Right ventricle myocardium inferior (tissue), 1 donor: ENCODE results near the gene SIAH2. TPM values are rescaled to one million over a fixed set of nuclear protein-coding genes. Genes with fewer than 3 reads are reported as not detected.

ENCODE experiments used
- ATAC-seq: fragments of 200-7000 bp; cut with Tn5 transposase; one replicate; pipeline ENCODE4 v1.9.1; 2020; ENCODE audit warnings: mild to moderate bottlenecking, moderate library complexity
- DNase-seq: peaks from one replicate; pipeline ENCODE4 v3.0.0; 2021; ENCODE audit errors: missing footprints
- intact Hi-C: fragments of 100-400 bp; cut with DNase I; formaldehyde crosslinking; loops from one replicate; pipeline ENCODE4 v1.11.0; 2022
- total RNA-seq: library from RNA; stranded (reverse); fragmentation: NEBNext Ultra II Directional; extraction: Animal tissue kit (Norgen Biotek cat#: 25700); gene quantifications from one replicate; pipeline ENCODE4 v1.2.1, GENCODE V29; 2021
- donor health status: DM: no; HTN: yes; CAD: no; lungs with severe emphysema.

SIAH2 gene
- total RNA-seq, 1 donor from 2014 or later = 20.6 TPM

- intact Hi-C loops = no loop called here
- DNase-seq (no peak), ATAC-seq (no peak)
Observed at GRCh38 chr3:150739877-150740645, 22.9 kb downstream of the SIAH2 start.

GRCh38 chr3:150739200-150739863 lies 23.6 kb downstream of the SIAH2 start:
- ATAC-seq (no peak), DNase-seq (no peak)
- intact Hi-C loops = no loop called here

DNA sequence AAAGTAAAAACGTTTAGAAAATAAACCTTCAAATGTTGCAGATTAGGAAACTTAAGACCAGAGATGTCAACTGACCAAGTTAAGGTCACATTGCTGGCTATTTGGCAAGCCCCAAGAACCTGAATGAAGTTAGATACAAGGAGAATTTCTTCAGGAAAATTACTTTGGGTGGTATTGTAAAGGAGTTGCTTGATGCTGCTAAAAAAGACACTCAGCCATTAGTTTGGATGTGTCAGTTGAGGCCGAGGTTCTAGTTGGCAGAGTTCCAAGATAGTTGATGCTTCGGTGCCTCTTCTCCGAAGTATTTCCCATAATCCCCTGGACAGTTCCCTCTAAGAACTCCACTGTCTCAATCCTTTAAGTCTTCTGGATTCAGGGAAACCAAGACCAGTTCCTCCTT lies 24.3 kb downstream of the SIAH2 start:
- DNase-seq (no peak), ATAC-seq (no peak)
- intact Hi-C loops = no loop called here

- intact Hi-C loops = no loop called here
- ATAC-seq = no peak
- DNase-seq = no peak
Observed at GRCh38 chr3:150737874-150738679, 24.9 kb downstream of the SIAH2 start.

- intact Hi-C loops = no loop called here
- ATAC-seq = no peak
- no peak for DNase-seq
Observed at GRCh38 chr3:150736903-150737832, 25.8 kb downstream of the SIAH2 start.

DNA sequence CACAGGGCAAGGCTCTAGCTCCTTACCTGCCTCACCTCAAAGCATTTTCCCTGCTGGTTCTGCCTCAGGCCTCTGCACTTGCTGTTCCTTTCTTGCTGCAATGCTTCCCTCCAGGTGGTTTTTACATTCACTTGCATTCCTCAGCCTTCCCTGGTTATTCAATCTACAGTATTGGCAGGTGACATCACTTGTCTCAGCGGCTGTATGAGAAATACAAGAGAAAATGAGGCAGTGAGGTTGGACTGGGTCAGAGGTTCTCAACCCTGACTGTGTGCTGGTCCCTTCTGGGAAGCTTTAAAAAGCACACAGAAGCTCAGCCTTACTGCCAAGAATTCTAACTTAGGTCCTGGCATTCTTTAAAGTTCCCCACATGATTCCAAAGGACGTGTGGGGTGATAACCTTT lies 26.7 kb downstream of the SIAH2 start:
- no peak for DNase-seq
- intact Hi-C loops = no loop called here
- ATAC-seq = peak; percentile 58

GRCh38 chr3:150734795-150735119 lies 28.2 kb downstream of the SIAH2 start:
- DNase-seq (no peak), ATAC-seq (no peak)
- intact Hi-C loops = no loop called here

DNA sequence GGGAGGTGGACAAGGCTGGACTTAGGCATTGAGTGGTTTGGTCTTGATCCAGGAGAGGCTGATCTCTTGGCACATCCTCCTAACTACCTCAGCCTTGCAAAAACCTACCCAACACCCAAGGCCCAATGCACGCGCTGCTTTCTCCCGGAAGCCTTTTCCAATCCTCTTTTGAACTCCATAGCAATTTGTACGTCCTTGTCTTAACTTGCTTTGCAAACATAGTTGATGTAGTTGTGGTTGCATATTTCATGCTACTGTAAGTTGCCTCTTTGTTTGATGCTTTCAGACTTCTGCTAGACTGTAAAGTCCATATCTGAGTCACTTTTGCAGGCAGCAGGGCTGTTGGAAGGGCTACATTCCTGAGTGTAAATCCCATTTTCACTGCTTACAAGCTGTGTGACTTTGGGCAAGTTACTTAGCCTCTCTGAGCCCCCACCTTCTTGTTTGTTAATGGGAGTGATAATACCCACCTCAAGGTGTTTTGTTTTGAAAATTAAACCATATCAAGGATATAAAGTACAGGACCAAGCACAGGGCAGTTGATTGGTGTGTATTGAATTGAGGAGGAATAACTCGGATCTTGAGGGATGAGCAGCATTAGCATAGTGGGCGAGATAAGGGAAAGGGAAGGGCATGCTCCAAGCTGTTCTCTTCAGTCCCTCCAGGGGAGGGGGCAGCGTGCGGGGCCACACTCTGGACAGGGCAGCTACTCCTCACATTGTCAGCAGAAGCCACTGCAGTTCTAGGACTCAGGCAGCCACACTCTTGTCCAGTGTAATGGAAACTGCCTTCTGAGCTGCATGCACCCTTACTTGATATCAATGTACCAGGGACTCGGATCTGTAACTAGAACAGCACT lies 28.8 kb downstream of the SIAH2 start:
- peak; percentile 17 for ATAC-seq
- no peak for DNase-seq
- intact Hi-C loops = no loop called here

DNA sequence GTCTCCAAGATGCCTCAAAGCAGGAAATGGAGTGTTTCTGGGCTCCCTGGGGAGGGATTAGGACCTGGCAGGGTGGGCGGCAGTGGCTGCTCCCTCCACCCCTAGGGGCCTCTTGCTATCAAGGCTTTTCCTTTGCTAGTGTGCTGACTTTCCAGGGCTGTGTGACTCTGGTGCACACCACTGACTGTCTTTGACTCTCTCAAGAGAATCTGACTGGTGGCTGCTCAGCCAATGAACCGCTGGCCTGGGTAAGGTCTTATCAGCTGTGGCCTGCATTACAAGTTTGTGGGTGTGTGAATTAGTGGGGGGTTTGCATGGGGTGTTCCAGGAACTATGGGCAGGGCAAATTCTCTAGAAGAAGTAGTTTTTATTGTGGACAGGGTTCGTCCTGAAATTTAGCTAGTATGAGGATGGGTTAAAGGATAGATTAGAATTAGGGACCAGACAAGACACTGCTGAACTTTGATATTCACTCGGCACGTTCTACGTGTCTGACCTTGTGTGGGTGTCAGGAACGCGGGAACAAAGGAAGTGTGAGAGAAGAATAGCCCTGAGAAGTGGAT lies 29.5 kb downstream of the SIAH2 start:
- ATAC-seq (peak; percentile 30), DNase-seq (no peak)
- intact Hi-C loops = no loop called here

DNA sequence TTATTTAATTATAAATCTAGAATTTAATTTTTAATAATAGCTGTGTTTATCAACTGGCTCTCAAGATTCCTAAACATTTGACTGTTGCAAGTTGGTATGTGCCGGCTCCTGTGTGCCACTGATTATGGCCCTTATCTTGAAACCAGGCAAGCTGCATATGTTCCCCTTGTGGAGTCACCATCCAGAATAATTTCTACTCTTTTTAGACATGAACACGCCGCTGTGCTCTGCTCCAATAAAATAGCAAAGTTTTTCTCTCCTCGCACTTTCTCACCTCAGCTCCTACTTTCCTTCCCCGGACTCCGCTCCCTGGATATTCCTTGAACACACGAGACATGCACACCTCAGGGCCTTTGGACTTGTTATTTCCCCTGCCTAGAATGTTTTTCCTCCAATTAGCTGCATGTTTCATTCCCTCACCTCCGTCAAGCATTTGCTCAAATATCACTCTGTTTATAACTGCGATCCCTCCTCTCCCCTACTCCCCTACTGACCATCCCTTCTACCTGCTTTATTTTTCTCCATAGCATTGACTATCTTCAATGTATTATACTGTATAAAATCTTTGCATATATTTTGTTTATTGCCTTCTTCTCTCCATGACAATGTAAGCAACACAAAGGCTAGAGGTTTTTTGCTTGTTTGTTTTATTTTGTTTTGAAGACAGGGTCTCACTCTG lies 33.1 kb downstream of the SIAH2 start:
- DNase-seq (no peak), ATAC-seq (no peak)
- intact Hi-C loops = loop anchor here (5.0 kb wide), 1 partner anchor 122 kb away; no protein-coding TSS in a partner anchor

DNA sequence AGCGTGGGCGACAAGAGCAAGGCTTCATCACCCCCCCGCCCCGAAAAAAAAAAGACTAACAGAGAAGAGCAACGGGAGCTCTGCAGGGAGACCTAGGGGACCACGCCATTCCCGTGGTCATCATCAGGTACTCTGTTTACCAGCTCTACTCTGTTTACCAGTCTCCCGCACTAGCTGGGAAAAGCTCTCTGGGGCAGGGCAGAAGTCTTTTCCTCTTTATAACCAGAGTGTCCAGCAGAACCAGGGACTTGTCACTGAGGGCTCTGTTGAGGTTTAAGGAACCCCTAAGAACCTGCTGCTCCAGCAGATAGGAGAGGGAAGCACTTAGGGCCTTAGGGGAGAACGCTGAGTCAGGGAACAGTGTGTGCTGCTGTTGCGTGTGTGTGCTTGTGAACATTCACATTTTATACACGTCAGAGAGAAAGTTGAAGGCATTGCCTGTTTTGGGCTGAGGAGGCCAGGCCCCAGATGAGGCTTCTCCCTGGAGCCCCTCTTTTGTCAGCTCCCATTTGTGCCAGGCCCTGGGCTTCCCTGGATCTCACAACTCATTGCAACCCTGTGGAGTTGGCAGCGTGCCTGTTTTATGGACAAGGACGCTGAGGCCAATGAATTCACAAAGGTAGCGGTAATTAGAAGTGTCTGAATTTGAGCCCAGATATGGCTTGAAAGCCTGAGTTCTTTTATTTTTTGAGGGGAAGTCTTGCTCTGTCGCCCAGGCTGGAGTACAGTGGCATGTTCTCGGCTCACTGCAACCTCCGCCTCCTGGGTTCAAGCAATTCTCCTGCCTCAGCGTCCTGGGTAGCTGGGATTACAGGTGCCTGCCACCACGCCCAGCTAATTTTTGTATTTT lies 35.1 kb downstream of the SIAH2 start:
- intact Hi-C loops = loop anchor here (5.0 kb wide), 1 partner anchor 124 kb away; no protein-coding TSS in a partner anchor
- ATAC-seq (peak; percentile 85), DNase-seq (peak; percentile 70)

DNA sequence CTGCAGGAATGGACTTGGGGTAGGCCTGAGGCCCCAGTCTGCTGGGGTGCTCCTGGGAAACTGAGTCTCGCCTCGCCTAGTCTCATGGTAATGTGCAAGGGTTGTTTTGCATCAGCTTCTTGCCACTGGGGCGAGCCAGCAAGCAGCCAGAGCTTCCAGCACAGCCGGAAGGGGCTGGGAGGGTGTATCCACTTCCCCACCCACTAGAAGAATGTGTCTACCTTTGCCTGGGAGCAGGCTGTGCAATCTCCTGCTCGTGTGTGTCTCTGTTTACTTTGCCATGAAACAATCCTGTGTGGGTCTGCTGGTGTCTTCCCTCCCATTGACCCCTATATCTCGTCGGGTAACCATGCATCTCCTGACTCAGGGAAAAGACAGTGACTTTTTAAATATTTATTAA lies 37.4 kb downstream of the SIAH2 start:
- DNase-seq (no peak), ATAC-seq (no peak)
- intact Hi-C loops = loop anchor here (5.0 kb wide), 1 partner anchor 127 kb away; no protein-coding TSS in a partner anchor

GRCh38 chr3:150723946-150724345 lies 39.0 kb downstream of the SIAH2 start:
- no peak for ATAC-seq
- no peak for DNase-seq
- intact Hi-C loops = loop anchor here (5.0 kb wide), 1 partner anchor 38 kb away; the partner anchor contains the start of gene SIAH2

DNA sequence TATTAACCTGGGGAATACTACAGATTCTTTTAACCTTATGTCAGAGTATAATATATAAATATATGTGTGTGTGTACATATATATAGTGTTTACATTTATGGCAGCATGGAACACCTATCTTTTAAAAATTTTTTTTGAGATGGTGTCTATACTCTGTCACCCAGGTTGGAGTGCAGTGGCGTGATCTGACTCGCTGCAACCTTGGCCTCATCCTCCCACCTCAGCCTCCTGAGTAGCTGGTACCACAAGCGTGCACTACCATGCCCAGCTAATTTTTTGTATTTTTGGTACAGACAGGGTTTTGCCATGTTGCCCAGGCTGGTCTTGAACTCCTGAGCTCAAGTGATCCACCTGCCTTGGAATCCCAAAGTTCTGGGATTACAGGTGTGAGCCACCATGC lies 40.7 kb downstream of the SIAH2 start:
- intact Hi-C loops = loop anchor here (5.0 kb wide), 1 partner anchor 40 kb away; the partner anchor contains the start of gene SIAH2
- DNase-seq (no peak), ATAC-seq (no peak)

DNA sequence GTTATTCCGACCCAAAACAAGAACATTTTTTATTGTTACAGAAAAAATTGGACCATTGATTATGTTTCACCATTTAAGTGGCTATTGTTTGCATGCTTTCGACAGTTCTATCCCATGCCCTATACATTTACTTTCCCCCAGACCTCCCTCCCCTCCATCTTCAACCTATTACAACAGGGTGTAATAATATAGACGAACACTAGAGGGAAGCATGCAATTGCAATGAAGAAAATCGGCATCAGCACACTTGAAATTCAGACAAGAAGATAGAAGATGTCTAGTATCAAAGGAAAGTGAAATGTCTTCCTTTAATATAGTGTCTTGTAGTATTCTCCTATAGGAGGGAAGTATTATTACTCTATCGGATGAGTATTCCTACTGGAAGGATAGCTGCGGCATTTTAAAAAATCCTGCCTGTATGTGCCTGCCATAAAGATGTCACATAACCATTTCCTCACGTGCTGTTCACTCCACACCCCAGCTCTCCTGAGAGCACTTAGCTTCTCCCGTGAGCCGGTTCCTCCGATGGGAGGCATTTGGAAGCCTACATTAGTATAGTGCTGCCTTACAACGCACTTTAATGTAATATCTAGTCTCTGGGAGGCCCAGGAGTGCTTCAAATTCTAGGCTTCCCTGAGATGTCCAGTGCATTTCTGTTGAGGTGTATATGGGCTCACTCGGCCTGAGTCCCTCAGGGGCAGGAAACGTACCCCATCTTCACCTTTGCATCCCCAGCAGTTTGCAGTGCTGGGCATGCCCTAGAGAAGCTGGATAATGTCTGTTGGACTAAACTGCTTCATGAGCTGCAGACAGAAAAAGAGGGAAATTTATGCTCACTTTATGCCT lies 41.5 kb downstream of the SIAH2 start:
- ATAC-seq = peak; percentile 70
- intact Hi-C loops = loop anchor here (1.0 to 5.0 kb wide), 3 partner anchors 41 to 425 kb away; partner anchors contain the start of gene SIAH2
- DNase-seq = no peak
